GM18867 (cell line): ENCODE measurements around the gene RSPH10B2.
"Not testable (repeated sequence)": the region's sequence is repeated elsewhere in the genome, so short reads cannot be mapped to it uniquely, and the experiment has no call there.

Experiments
- ATAC-seq: cut with Tn5 transposase; IDR thresholded peaks from one replicate; pipeline ENCODE4 v1.9.1; 2021; ENCODE audit warnings: mild to moderate bottlenecking, moderate library complexity; ENCODE audit not compliant: unreplicated experiment

RSPH10B2 gene

DNA sequence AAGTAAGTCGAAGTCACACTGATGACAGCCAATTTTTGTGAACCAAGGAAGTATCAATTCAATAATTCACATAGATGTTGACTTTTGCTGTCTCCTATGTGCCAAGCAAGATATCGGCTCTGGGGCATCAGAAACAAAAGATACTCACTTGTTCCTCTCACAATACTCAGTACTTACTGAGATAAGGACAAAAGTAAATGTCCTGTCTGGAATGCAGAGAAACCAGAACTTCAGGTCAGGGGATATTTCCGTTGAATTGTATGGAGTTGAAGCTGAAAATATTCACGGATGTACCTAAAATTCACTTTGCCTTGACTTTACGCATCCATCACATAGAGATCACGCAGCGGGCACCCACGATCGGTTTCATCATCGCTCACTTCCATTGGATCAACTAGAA lies 83.2 kb downstream of the RSPH10B2 start:
- ATAC-seq: not testable (repeated sequence)

DNA sequence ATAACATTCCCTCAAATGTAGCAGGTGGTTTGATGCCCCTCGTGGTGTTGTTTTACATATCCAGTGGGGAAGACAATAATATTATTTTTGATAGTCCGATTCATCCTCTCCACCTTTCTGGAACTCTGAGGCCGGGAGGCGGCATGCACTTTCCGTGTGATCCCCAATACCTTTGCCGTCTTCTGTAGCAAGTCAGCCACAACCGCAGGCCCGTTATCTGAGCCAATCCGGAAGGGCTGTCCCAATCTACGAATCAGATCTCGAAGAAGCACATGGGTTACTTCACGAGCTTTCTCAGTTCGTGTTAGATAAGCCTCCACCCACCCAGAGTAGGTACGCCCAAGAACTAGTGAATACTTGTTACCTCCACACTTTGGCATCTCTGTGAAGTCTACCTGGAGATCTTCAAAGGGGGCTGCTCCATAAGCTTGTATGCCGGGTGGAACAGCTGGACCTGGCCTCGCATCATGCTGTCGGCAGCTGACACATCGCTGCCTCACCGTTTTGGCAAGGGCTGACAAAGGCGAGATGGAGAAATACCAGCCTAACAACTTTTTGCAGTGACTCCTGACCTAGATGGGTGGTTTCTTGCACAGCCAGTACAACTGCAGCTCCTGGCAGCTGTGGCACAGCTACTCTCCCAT lies 88.5 kb downstream of the RSPH10B2 start:
- not testable (repeated sequence) for ATAC-seq

DNA sequence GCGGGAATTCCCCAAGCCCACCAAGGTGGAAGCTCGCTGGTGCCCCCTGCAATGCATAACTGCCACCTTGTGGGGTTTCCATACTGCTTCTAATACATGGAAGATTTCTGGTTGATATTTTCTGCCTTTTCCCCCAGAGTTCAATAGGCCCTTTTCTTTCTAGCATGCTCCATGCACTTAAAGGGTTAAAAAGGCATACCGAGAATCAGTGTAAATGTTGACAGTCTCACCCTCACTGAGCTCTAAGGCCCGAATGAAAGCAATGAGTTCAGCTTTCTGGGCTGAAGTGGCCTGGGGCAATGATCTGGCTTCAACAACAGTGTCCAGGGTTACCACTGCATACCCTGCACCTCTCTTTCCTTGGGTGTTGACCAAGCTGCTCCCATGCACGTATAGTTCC lies 89.2 kb downstream of the RSPH10B2 start:
- not testable (repeated sequence) for ATAC-seq

DNA sequence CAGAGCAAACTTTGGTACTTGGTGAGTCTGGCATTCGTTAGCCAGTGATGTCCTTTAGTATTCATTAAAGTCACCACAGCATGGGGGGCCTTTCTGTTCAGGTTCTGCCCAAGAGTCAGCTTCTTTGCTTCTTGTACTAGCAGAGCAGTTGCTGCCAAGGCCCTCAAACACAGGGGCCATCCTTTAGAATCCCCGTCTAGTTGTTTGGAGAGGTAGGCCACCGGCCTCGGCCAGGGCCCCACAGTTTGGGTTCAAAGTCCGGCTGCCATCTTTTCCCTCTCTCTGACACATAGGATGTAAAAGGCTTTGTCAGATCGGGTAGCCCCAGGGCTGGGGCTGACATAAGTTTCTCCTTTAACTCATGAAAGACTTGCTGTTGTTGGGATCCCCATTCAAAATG lies 89.8 kb downstream of the RSPH10B2 start:
- not testable (repeated sequence) for ATAC-seq

DNA sequence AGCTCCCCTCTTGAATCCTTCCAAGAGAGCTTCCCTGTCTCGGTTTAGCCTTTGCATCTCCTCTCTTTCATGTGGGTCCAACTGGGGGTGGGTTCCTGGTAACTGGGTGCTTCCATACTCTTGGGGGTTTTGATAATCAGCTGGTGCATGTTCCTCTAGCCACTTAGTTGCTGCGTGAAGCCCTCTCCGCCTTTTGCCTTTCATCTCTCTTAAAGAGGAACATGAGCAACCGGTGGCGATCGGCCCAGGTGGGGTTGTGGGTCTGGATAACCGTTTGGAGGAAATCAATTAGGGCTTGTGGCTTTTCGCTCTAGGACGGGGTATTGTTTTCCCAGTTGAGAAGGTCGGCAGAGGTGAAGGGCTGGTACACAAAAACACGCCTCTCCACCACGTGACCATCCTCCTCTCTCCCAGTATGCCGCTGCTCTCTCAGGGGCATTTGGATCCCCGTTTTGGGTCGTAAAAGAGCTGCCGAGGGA lies 92.1 kb downstream of the RSPH10B2 start:
- ATAC-seq: not testable (repeated sequence)

DNA sequence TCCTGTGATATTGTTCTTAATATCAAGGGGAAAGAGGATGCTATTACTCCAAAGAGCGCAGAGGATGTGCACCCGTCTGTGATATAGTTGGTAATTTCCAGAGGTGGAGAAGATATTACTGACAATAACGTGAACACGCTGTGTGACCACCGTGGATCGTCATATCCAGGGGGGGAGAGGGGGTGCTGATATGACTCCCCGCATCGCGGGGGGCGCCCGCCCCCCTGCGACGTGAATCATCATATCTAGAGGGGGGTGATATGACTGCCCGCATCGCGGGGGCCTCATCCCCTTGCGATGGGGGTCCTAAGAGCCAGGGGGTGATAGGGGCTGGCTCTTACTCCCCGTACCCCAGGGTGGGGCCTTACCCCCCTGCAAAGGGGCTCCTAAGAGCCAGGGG lies 93.8 kb downstream of the RSPH10B2 start:
- not testable (repeated sequence) for ATAC-seq
